Mammary epithelial cell (primary cell): ENCODE data around the gene SEMA4D.

Experiments
- CTCF ChIP-seq, 2 donors: IDR thresholded peaks in 1 of 2; conservative IDR thresholded peaks in 1 of 2; 2 replicates each; pipeline ENCODE4 v1.5.1; 2011 to 2012; ENCODE audit warnings: inconsistent platforms in 2 of 2, low read length in 2 of 2, mild to moderate bottlenecking in 2 of 2, control low read depth in 1 of 2, low read depth in 1 of 2; ENCODE audit not compliant: insufficient read depth in 1 of 2; ENCODE audit errors: extremely low read depth in 1 of 2
- EZH2 ChIP-seq: IDR thresholded peaks from 2 replicates; pipeline ENCODE4 v1.6.1; 2012; ENCODE audit warnings: low read length, inconsistent platforms, borderline replicate concordance

- TF ChIP-seq CTCF (conservative IDR thresholded peaks at IDR 0.05 in 1 of 2, IDR thresholded peaks at IDR 0.05 in 1 of 2; ENCODE audit: extremely low read depth in 1 of 2, insufficient read depth in 1 of 2, low read depth in 1 of 2, low read length in 2 of 2): no peak
- no peak for TF ChIP-seq EZH2
Measured at GRCh38 chr9:89339807-89340206, 158.1 kb downstream of the SEMA4D start.
